Measurements from ENCODE around the gene HNRNPH1. TPM values are rescaled to one million over a fixed set of nuclear protein-coding genes. Genes with fewer than 3 reads are reported as not detected.
"Not testable (repeated sequence)": the region's sequence is repeated elsewhere in the genome, so short reads cannot be mapped to it uniquely, and the experiment has no call there.

HNRNPH1 gene
- total RNA-seq, 2 donors from 2014 or later = 104 to 146 TPM

- Histone ChIP-seq H3K9me3 (no peaks in the 10 kb centered on the region), H3K27ac (no peak overlapping the region), H3K27me3 (no peaks in the 10 kb centered on the region), H3K36me3 (no peaks in the 10 kb centered on the region), H3K4me3 (no peak overlapping the region), H3K4me1 (no peaks in the 10 kb centered on the region)
- no peak for TF ChIP-seq CTCF (IDR thresholded peaks at IDR 0.05)
- DNase-seq (ENCODE audit: low spot score) = no peak
These were observed 24.9 kb upstream of the HNRNPH1 start for GRCh38 chr5:179648410-179648809.

- not testable (repeated sequence) for H3K4me1 ChIP-seq; H3K36me3 ChIP-seq; DNase-seq (ENCODE audit: low spot score); H3K4me3 ChIP-seq; H3K9me3 ChIP-seq; H3K27ac ChIP-seq; H3K27me3 ChIP-seq
These were observed 21.3 kb upstream of the HNRNPH1 start for GRCh38 chr5:179644766-179645165.

- not testable (repeated sequence) for H3K4me1 ChIP-seq; H3K4me3 ChIP-seq; H3K27ac ChIP-seq; DNase-seq (ENCODE audit: low spot score); H3K36me3 ChIP-seq; H3K27me3 ChIP-seq; H3K9me3 ChIP-seq
These were observed 19.9 kb upstream of the HNRNPH1 start for GRCh38 chr5:179643141-179643920.

- not testable (repeated sequence) for DNase-seq (ENCODE audit: low spot score); H3K36me3 ChIP-seq; H3K27me3 ChIP-seq; H3K9me3 ChIP-seq; H3K4me1 ChIP-seq; H3K27ac ChIP-seq; H3K4me3 ChIP-seq
These were observed 19.2 kb upstream of the HNRNPH1 start for GRCh38 chr5:179642626-179643025.

- not testable (repeated sequence) for H3K9me3 ChIP-seq; H3K36me3 ChIP-seq; H3K27me3 ChIP-seq; DNase-seq (ENCODE audit: low spot score); H3K27ac ChIP-seq; H3K4me3 ChIP-seq; H3K4me1 ChIP-seq
These were observed 18.3 kb upstream of the HNRNPH1 start for GRCh38 chr5:179641745-179642144.

GRCh38 chr5:179639296-179639695 lies 15.8 kb upstream of the HNRNPH1 start:
- H3K4me3 ChIP-seq; H3K4me1 ChIP-seq; H3K36me3 ChIP-seq; H3K27me3 ChIP-seq; H3K27ac ChIP-seq; DNase-seq (ENCODE audit: low spot score); H3K9me3 ChIP-seq: not testable (repeated sequence)

- H3K9me3 ChIP-seq; H3K36me3 ChIP-seq; H3K4me3 ChIP-seq; DNase-seq (ENCODE audit: low spot score); H3K27ac ChIP-seq; H3K4me1 ChIP-seq; H3K27me3 ChIP-seq: not testable (repeated sequence)
These were observed 11.1 kb upstream of the HNRNPH1 start for GRCh38 chr5:179634370-179635172.

- not testable (repeated sequence) for H3K9me3 ChIP-seq; H3K4me1 ChIP-seq; H3K27ac ChIP-seq; DNase-seq (ENCODE audit: low spot score); H3K36me3 ChIP-seq; H3K27me3 ChIP-seq
- peak overlapping the region; percentile 10 to 35 for H3K4me3 ChIP-seq
These were observed 10.3 kb upstream of the HNRNPH1 start for GRCh38 chr5:179633501-179634369.

- peak overlapping the region in 1 of 2 donors; percentile 92 for H3K4me3 ChIP-seq
- DNase-seq (ENCODE audit: low spot score) = no peak
These were observed 1.4 kb upstream of the HNRNPH1 start for GRCh38 chr5:179624841-179625271.

More at GRCh38 chr5:179624841-179625271, 1.4 kb upstream of the HNRNPH1 start:
- peaks cover 27% of the 10 kb centered on the region for H3K36me3 ChIP-seq
- H3K4me1 ChIP-seq = peaks cover 0 to 34% of the 10 kb centered on the region in 2 donors
- no peaks in the 10 kb centered on the region for H3K9me3 ChIP-seq
- H3K27me3 ChIP-seq = no peaks in the 10 kb centered on the region
- no peak for TF ChIP-seq CTCF (IDR thresholded peaks at IDR 0.05)
- peak overlapping the region; percentile 100 for H3K27ac ChIP-seq

Measured in right atrium auricular region (tissue), 2 donors.